NCI-H748 treated with DMSO at 0.1 percent for 48 hours (cell line): Measurements from ENCODE around the gene REN.

Experiments
- DNase-seq: peaks from one replicate; lab custom pipeline; 2025; lab: John Stamatoyannopoulos, UW

The REN gene

GRCh38 chr1:204106825-204107224, 59.3 kb downstream of the REN start:
- DNase-seq = no peak

DNA sequence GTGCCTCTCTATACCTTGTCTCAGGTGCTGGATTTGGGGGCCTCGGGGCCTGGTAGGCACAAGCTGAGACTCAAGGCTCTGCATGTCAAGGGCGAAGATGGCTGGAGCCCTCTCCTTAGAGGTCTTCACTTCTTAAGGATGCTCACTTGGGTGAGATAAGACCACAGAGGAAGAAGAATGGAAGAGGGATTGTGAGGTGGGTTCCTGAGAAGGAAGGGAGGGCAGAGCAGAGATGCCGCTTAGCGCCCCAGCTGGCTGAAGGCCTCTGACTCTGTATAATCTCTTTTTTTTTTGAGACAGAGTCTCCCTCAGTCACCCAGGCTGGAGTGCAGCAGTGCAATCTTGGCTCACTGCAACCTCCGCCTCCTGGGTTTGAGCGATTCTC, 61.0 kb downstream of the REN start:
- no peak for DNase-seq
